ENCODE measurements around the gene TSEN34. TPM values are rescaled to one million over a fixed set of nuclear protein-coding genes. Genes with fewer than 3 reads are reported as not detected.
"Not testable (repeated sequence)": the region's sequence is repeated elsewhere in the genome, so short reads cannot be mapped to it uniquely, and the experiment has no call there.

Gene TSEN34
- total RNA-seq, 1 donor from 2014 or later = 29.7 TPM

DNA sequence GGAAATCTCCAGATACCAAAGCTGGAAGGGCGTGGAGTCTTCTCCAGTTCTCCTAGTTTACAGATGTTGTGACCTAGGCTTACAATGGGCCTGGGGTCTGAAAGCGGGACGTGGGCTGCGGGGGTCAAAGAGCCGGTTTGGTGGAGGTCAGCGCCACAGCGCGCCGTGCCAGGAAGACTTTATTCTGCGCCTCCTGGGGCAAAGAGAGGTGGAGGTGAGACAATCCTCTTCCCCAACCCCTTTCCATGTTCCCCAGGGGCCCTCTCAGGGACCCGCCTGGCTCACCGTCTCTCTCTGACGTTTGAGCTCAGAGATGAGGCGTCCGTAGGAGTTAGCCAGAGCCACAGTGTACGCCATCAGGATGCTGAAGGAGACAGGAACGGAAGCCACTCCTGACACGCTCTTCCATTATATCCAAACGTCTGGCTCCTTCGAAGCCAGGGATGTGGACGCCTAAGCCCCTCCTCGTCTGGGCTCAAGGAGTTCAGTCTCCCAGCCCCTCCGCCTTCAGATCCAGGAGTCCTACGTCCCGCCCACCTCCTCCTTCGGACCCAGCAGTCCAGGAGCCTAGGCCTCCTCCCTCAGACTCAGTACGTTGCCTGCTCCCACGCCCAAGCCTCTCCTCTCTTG, 30.8 kb upstream of the TSEN34 start:
- H3K27ac ChIP-seq (ENCODE audit: low read depth, low read length) = peak overlapping the region; percentile 86
- H3K4me3 ChIP-seq (ENCODE audit: low read length in 3 of 3) = peak overlapping the region; percentile 75 to 88 (median 79)
- H3K36me3 ChIP-seq (ENCODE audit: control insufficient read depth in 3 of 3, insufficient read depth in 3 of 3, low read length in 3 of 3) = peaks cover 18 to 24% (median 21%) of the 10 kb centered on the region in 3 donors
- peaks cover 27 to 36% (median 36%) of the 10 kb centered on the region in 3 donors for H3K4me1 ChIP-seq (ENCODE audit: control insufficient read depth in 3 of 3, insufficient read depth in 3 of 3, low read length in 3 of 3)
- H3K9me3 ChIP-seq (ENCODE audit: control insufficient read depth in 3 of 3, low read length in 3 of 3) = no peaks in the 10 kb centered on the region
- H3K9ac ChIP-seq (ENCODE audit: low read depth in 1 of 3, low read length in 3 of 3) = peak overlapping the region; percentile 79 to 90 (median 84)
- H3K27me3 ChIP-seq (ENCODE audit: control insufficient read depth in 3 of 3, insufficient read depth in 3 of 3, low read length in 3 of 3) = peaks cover 2 to 25% (median 10%) of the 10 kb centered on the region in 3 donors

DNA sequence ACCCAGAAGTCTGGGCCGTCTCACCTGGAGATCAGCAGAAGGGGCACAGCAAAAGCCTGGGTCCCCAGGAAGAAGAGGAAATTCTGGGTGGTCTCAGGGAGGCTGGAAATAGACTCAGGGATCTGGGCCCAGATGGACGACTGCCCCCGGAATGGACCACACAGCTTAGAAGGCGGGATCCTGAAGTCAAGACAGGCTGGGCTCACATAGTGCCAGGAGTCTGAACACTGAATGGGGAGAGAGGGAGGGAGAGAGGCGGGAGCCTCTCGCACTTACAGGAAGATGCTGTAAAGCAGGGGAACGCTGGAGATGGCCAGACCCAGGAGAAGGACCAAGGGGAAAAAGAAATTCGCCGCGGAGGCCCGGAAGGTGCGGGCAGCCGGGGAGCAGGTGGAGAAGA, 30.3 kb upstream of the TSEN34 start:
- H3K4me1 ChIP-seq (ENCODE audit: control insufficient read depth in 3 of 3, insufficient read depth in 3 of 3, low read length in 3 of 3) = peaks cover 27 to 36% (median 36%) of the 10 kb centered on the region in 3 donors
- peak overlapping the region; percentile 79 to 90 (median 84) for H3K9ac ChIP-seq (ENCODE audit: low read depth in 1 of 3, low read length in 3 of 3)
- H3K27ac ChIP-seq (ENCODE audit: low read depth, low read length) = no peak overlapping the region
- H3K27me3 ChIP-seq (ENCODE audit: control insufficient read depth in 3 of 3, insufficient read depth in 3 of 3, low read length in 3 of 3) = peaks cover 5 to 28% (median 11%) of the 10 kb centered on the region in 3 donors
- H3K4me3 ChIP-seq (ENCODE audit: low read length in 3 of 3) = peak overlapping the region; percentile 75 to 88 (median 79)
- peaks cover 15 to 22% (median 17%) of the 10 kb centered on the region in 3 donors for H3K36me3 ChIP-seq (ENCODE audit: control insufficient read depth in 3 of 3, insufficient read depth in 3 of 3, low read length in 3 of 3)
- H3K9me3 ChIP-seq (ENCODE audit: control insufficient read depth in 3 of 3, low read length in 3 of 3) = no peaks in the 10 kb centered on the region

DNA sequence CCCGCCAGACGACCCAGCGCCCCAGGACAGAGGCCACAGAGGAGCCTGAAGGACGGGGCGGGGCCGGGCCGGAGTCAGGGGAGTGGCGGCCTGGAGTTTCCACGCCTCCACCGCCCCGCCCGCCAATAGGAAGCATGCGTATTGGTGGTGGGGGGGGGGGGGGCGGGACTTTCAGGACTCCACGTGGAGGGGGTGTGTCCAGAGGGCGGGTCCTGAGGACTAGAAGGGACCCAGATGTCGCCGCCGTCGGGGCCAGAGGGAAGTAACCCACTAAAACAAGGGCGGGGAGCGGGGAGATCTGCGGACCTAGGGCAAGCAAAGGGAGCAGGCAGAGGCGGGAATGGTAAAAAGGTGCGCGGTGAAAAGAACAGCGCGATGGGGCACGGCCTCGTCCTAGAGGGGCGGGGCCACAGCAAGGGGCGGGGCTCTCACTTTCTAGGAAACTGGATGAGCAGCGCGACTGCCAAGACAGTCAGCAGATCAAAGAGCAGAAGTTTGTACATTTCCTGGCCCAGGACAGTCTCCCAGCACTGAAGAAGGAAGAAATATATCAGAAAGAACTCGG, 28.8 kb upstream of the TSEN34 start:
- Histone ChIP-seq H3K36me3 (ENCODE audit: control insufficient read depth in 3 of 3, insufficient read depth in 3 of 3, low read length in 3 of 3) (peaks cover 4 to 7% (median 5%) of the 10 kb centered on the region in 3 donors), H3K4me3 (ENCODE audit: low read length in 3 of 3) (peak overlapping the region in 2 of 3 donors; percentile 30 to 68), H3K9me3 (ENCODE audit: control insufficient read depth in 3 of 3, low read length in 3 of 3) (no peaks in the 10 kb centered on the region), H3K27ac (ENCODE audit: low read depth, low read length) (no peak overlapping the region), H3K27me3 (ENCODE audit: control insufficient read depth in 3 of 3, insufficient read depth in 3 of 3, low read length in 3 of 3) (peaks cover 5 to 28% (median 15%) of the 10 kb centered on the region in 3 donors), H3K4me1 (ENCODE audit: control insufficient read depth in 3 of 3, insufficient read depth in 3 of 3, low read length in 3 of 3) (peaks cover 27 to 36% (median 36%) of the 10 kb centered on the region in 3 donors), H3K9ac (ENCODE audit: low read depth in 1 of 3, low read length in 3 of 3) (no peak overlapping the region)

DNA sequence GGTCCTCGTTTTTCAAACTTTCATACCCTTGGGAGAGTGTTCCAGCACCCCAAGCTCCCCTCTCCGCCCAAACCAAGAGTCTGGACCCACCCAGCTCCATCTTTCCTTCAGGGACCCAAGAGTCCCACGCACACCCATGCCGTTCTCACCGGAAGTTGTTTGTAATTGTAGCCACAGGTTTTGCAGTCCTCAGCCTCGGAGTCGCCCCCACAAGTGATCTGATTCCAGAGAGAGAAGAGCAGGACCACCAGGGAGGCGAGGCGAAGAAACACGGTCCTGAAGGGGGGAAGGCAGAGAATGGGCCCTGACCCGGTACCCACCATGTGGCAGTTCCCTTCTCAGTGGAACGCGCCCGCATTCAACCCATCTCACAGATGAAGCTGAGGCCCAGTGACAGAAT, 28.2 kb upstream of the TSEN34 start:
- no peak overlapping the region for H3K4me3 ChIP-seq (ENCODE audit: low read length in 3 of 3)
- no peak overlapping the region for H3K9ac ChIP-seq (ENCODE audit: low read depth in 1 of 3, low read length in 3 of 3)
- H3K27ac ChIP-seq (ENCODE audit: low read depth, low read length) = no peak overlapping the region
- H3K27me3 ChIP-seq (ENCODE audit: control insufficient read depth in 3 of 3, insufficient read depth in 3 of 3, low read length in 3 of 3) = peaks cover 5 to 28% (median 15%) of the 10 kb centered on the region in 3 donors
- H3K36me3 ChIP-seq (ENCODE audit: control insufficient read depth in 3 of 3, insufficient read depth in 3 of 3, low read length in 3 of 3) = peaks cover 0 to 3% (median 3%) of the 10 kb centered on the region in 3 donors
- peaks cover 27 to 36% (median 36%) of the 10 kb centered on the region in 3 donors for H3K4me1 ChIP-seq (ENCODE audit: control insufficient read depth in 3 of 3, insufficient read depth in 3 of 3, low read length in 3 of 3)
- H3K9me3 ChIP-seq (ENCODE audit: control insufficient read depth in 3 of 3, low read length in 3 of 3) = no peaks in the 10 kb centered on the region

DNA sequence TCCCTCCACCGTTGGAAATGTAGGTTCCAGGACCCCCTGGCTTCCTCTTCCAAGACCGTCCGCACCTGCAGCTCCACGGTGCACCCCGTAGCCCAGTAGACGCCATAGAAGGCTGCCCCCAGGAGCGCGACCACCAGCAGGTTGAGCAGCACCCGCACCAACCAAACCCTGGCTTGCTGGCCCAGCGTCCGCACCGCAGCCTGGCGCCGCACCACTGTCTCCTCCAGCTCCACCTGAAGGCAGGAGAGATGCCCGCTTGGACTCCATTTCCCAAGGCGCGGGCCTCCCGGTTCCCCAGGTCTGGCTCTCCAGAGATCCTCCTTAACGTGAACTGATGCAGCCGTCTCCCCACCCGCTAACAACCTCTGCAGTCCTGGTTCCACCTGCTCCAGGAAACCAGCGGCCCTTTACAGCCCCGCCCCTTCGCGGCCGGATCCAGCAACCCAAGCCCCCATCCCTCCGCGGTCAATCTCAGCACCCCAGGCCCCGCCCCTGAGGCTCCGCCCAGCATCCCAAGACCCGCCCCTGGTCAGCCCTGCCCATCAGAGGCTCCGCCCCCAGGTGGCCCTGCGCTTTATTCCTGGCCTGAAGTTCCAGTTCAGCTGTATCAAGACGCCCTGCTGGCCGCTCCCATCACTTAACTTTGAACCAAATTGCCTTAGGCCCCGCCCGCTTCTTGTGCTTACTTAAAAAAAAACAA, 26.6 kb upstream of the TSEN34 start:
- Histone ChIP-seq H3K36me3 (ENCODE audit: control insufficient read depth in 3 of 3, insufficient read depth in 3 of 3, low read length in 3 of 3) (no peaks in the 10 kb centered on the region), H3K27ac (ENCODE audit: low read depth, low read length) (no peak overlapping the region), H3K27me3 (ENCODE audit: control insufficient read depth in 3 of 3, insufficient read depth in 3 of 3, low read length in 3 of 3) (peaks cover 5 to 33% (median 15%) of the 10 kb centered on the region in 3 donors), H3K9me3 (ENCODE audit: control insufficient read depth in 3 of 3, low read length in 3 of 3) (no peaks in the 10 kb centered on the region), H3K4me3 (ENCODE audit: low read length in 3 of 3) (peak overlapping the region in 1 of 3 donors; percentile 45), H3K9ac (ENCODE audit: low read depth in 1 of 3, low read length in 3 of 3) (no peak overlapping the region), H3K4me1 (ENCODE audit: control insufficient read depth in 3 of 3, insufficient read depth in 3 of 3, low read length in 3 of 3) (peaks cover 16 to 28% (median 26%) of the 10 kb centered on the region in 3 donors)

DNA sequence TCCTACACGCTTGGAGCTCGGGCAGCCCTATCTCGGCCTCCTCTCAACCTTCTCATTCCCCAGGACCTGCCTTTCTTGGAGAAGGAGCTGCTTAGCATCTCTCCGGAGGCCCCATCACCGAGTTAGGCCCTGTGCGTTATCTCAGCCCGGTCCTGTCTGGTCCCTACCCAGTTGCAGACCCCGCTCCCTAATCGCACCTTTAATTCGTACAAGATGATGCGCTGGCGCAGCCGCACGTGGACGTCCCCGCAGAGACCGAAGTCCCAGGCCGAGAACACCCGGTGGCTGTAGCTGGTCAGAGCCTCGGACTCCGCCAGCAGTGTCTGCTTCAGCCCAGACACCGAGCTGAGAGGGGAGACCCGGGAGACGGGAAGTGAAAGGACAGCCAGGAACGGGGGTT, 25.9 kb upstream of the TSEN34 start:
- H3K27me3 ChIP-seq (ENCODE audit: control insufficient read depth in 3 of 3, insufficient read depth in 3 of 3, low read length in 3 of 3) = peaks cover 5 to 33% (median 15%) of the 10 kb centered on the region in 3 donors
- no peak overlapping the region for H3K9ac ChIP-seq (ENCODE audit: low read depth in 1 of 3, low read length in 3 of 3)
- no peak overlapping the region for H3K27ac ChIP-seq (ENCODE audit: low read depth, low read length)
- no peaks in the 10 kb centered on the region for H3K9me3 ChIP-seq (ENCODE audit: control insufficient read depth in 3 of 3, low read length in 3 of 3)
- no peaks in the 10 kb centered on the region for H3K36me3 ChIP-seq (ENCODE audit: control insufficient read depth in 3 of 3, insufficient read depth in 3 of 3, low read length in 3 of 3)
- no peak overlapping the region for H3K4me3 ChIP-seq (ENCODE audit: low read length in 3 of 3)
- peaks cover 14 to 25% (median 22%) of the 10 kb centered on the region in 3 donors for H3K4me1 ChIP-seq (ENCODE audit: control insufficient read depth in 3 of 3, insufficient read depth in 3 of 3, low read length in 3 of 3)

DNA sequence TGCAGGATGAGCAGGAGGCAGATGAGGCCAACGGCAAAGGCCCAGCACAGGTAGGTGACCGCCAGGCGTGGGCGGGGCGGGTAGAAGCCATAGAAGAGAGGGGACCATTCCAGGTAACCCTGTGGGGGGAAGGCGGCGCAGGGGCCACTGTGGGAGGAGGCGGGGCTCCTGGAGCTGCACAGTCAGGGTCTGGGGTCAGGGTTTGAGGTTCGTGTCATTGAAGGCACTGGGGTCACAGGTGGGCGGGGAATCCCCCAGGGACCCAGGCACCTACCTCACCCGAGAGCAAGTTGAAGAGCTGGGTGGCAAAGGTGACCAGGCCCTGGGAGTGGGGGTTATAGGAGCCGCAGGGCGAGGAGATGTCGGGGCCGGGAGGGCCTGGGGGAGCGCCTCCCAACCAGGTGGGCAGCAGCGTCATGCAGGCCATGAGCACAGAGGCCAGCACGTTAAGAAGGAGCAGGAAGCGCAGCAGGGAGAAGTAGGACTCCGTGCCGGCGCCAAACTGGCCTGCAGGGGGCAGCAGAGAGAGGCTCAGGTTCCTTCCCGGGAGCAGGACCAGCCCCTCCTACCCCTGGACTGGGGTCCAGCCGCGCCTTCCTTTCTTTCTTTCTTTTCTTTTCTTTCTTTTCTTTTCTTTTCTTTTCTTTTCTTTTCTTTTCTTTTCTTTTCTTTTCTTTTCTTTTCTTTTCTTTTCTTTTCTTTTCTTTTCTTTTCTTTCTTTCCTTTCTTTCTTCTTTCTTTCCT, 22.8 kb upstream of the TSEN34 start:
- peaks cover 11 to 34% (median 23%) of the 10 kb centered on the region in 3 donors for H3K27me3 ChIP-seq (ENCODE audit: control insufficient read depth in 3 of 3, insufficient read depth in 3 of 3, low read length in 3 of 3)
- no peak overlapping the region for H3K4me3 ChIP-seq (ENCODE audit: low read length in 3 of 3)
- H3K9ac ChIP-seq (ENCODE audit: low read depth in 1 of 3, low read length in 3 of 3) = no peak overlapping the region
- no peaks in the 10 kb centered on the region for H3K9me3 ChIP-seq (ENCODE audit: control insufficient read depth in 3 of 3, low read length in 3 of 3)
- peaks cover 0 to 9% (median 4%) of the 10 kb centered on the region in 3 donors for H3K4me1 ChIP-seq (ENCODE audit: control insufficient read depth in 3 of 3, insufficient read depth in 3 of 3, low read length in 3 of 3)
- no peaks in the 10 kb centered on the region for H3K36me3 ChIP-seq (ENCODE audit: control insufficient read depth in 3 of 3, insufficient read depth in 3 of 3, low read length in 3 of 3)
- H3K27ac ChIP-seq (ENCODE audit: low read depth, low read length) = no peak overlapping the region

DNA sequence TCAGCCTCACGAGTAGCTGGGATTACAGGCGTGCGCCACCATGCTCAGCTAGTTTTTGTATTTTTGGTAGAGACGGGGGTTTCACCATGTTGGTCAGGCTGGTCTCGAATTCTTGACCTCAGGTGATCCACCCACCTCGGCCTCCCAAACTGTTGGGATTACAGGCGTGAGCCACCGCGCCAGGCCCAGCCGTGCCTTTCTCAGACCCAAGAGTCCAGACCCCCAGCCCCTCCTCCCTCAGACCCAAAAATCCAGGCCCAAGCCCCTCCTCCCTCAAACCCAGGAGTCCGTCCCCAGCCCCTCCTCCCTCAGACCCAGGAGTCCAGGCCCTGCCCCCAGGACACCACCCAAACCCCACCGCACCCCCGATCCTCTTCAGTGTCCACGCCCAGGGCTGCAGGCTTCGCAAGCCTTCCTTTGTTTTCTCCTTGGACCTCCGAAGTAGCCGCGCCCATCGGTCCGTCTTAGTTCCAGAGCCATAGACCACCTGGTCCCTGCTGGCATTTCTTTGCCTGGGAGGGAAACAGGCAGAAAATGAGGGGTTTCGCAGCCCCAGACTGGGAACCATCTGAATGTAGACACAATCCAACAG, 21.9 kb upstream of the TSEN34 start:
- H3K27me3 ChIP-seq (ENCODE audit: control insufficient read depth in 3 of 3, insufficient read depth in 3 of 3, low read length in 3 of 3) = peaks cover 13 to 37% (median 25%) of the 10 kb centered on the region in 3 donors
- no peak overlapping the region for H3K4me3 ChIP-seq (ENCODE audit: low read length in 3 of 3)
- H3K4me1 ChIP-seq (ENCODE audit: control insufficient read depth in 3 of 3, insufficient read depth in 3 of 3, low read length in 3 of 3) = peaks cover 0 to 6% (median 4%) of the 10 kb centered on the region in 3 donors
- H3K36me3 ChIP-seq (ENCODE audit: control insufficient read depth in 3 of 3, insufficient read depth in 3 of 3, low read length in 3 of 3) = no peaks in the 10 kb centered on the region
- no peaks in the 10 kb centered on the region for H3K9me3 ChIP-seq (ENCODE audit: control insufficient read depth in 3 of 3, low read length in 3 of 3)
- no peak overlapping the region for H3K9ac ChIP-seq (ENCODE audit: low read depth in 1 of 3, low read length in 3 of 3)
- H3K27ac ChIP-seq (ENCODE audit: low read depth, low read length) = no peak overlapping the region

DNA sequence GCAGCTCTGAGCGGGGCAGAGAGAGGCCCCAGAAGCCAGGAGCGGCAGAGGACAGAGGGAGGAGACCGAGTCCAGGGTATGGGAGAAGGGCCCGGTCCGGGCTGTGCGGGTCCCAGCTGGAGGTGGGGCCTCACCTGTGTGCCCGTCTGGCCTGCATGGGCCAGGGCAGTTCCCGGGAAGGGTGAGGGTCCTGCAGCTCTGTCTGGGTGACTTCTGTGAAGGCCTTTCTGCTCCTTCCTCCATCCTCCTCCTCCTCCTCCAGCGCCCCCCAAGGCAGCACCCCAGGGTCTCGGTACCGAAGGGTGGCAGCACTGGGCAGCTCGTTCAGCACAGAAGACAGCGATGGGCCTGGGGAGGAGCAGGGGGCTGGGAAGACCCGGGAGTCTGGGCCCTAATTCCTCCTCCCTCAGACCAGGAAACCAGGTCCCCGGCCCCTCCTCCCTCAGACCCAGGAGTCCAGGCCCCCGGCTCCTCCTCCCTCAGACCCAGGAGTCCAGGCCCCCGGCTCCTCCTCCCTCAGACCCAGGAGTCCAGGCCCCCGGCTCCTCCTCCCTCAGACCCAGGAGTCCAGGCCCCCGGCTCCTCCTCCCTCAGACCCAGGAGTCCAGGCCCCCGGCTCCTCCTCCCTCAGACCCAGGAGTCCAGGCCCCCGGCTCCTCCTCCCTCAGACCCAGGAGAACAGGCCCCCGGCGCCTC, 19.2 kb upstream of the TSEN34 start:
- peak overlapping the region; percentile 50 for H3K27ac ChIP-seq (ENCODE audit: low read depth, low read length)
- not testable (repeated sequence) for H3K36me3 ChIP-seq (ENCODE audit: control insufficient read depth in 3 of 3, insufficient read depth in 3 of 3, low read length in 3 of 3); H3K9me3 ChIP-seq (ENCODE audit: control insufficient read depth in 3 of 3, low read length in 3 of 3)

More for the DNA sequence above, 19.2 kb upstream of the TSEN34 start:
- peaks cover 8 to 27% (median 12%) of the 10 kb centered on the region in 3 donors for H3K27me3 ChIP-seq (ENCODE audit: control insufficient read depth in 3 of 3, insufficient read depth in 3 of 3, low read length in 3 of 3)
- H3K9ac ChIP-seq (ENCODE audit: low read depth in 1 of 3, low read length in 3 of 3) = peak overlapping the region in 1 of 3 donors; percentile 50
- not testable (repeated sequence) for H3K4me1 ChIP-seq (ENCODE audit: control insufficient read depth in 3 of 3, insufficient read depth in 3 of 3, low read length in 3 of 3)
- H3K4me3 ChIP-seq (ENCODE audit: low read length in 3 of 3) = peak overlapping the region in 1 of 3 donors; percentile 29
